SU-DHL-6 (cell line): ENCODE data around the gene PTCD2.

ENCODE experiments used
- EZH2phosphoT487 ChIP-seq: fragments of 200-600 bp; sonication (generic), shearing (Covaris generic); conservative IDR thresholded peaks from 2 replicates; pipeline ENCODE4 v1.6.1; 2018; ENCODE audit warnings: mild to moderate bottlenecking, antibody characterized with exemption, low read length, moderate library complexity, mixed read lengths
- TF ChIP-seq, protein P1 (sequence below): fragments of 200-600 bp; sonication (generic); IDR thresholded peaks from one replicate; pipeline ENCODE4 v1.5.1; 2017; ENCODE audit warnings: antibody characterized with exemption, mild to moderate bottlenecking, low read length, moderate library complexity; ENCODE audit not compliant: insufficient read depth, poor library complexity, severe bottlenecking

DNA sequence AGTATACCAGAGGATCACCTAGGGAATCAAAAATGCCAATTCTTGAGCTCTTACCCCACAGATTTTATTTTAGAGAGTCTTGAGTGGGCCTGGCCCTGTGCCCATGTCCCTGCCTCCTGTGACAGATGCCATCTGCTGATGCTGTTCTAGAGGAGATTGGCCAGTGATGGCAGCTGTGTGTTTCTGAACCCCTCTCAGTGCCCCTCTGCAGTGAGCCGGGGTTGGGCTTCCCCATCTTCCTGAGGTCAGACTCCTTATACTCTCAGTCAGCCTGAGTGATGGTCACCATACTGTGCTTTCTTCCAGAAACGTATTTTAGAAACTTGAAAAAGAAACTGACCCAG, 6.1 kb downstream of the PTCD2 start:
- TF ChIP-seq, protein P1, sequence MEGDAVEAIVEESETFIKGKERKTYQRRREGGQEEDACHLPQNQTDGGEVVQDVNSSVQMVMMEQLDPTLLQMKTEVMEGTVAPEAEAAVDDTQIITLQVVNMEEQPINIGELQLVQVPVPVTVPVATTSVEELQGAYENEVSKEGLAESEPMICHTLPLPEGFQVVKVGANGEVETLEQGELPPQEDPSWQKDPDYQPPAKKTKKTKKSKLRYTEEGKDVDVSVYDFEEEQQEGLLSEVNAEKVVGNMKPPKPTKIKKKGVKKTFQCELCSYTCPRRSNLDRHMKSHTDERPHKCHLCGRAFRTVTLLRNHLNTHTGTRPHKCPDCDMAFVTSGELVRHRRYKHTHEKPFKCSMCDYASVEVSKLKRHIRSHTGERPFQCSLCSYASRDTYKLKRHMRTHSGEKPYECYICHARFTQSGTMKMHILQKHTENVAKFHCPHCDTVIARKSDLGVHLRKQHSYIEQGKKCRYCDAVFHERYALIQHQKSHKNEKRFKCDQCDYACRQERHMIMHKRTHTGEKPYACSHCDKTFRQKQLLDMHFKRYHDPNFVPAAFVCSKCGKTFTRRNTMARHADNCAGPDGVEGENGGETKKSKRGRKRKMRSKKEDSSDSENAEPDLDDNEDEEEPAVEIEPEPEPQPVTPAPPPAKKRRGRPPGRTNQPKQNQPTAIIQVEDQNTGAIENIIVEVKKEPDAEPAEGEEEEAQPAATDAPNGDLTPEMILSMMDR = no peak
- TF ChIP-seq EZH2phosphoT487 = no peak
